Peyer's patch (tissue), 4 donors: ENCODE measurements around the gene DNMT1. TPM values are rescaled to one million over a fixed set of nuclear protein-coding genes. Genes with fewer than 3 reads are reported as not detected.
"Not testable (repeated sequence)": the region's sequence is repeated elsewhere in the genome, so short reads cannot be mapped to it uniquely, and the experiment has no call there.

ENCODE experiments used
- DNase-seq, 3 donors: peaks; one replicate each; pipeline ENCODE4 v3.0.0-alpha.2; 2017 to 2019
- H3K27ac ChIP-seq, 4 donors: fragments of 200-600 bp; sonication (generic); one replicate each; pipeline ENCODE4 v1.5.1; 2016 to 2019
- H3K27me3 ChIP-seq, 2 donors: fragments of 200-600 bp; sonication (generic); one replicate each; pipeline ENCODE4 v1.5.1; 2019
- H3K36me3 ChIP-seq, 3 donors: fragments of 200-600 bp; sonication (generic); one replicate each; pipeline ENCODE4 v1.5.1; 2016 to 2019
- H3K4me1 ChIP-seq, 4 donors: fragments of 200-600 bp; sonication (generic); one replicate each; pipeline ENCODE4 v1.5.1; 2016 to 2019
- H3K4me3 ChIP-seq, 4 donors: fragments of 200-600 bp; sonication (generic); 1 replicate in 3 of 4; 2 replicates in 1 of 4; pipeline ENCODE4 v1.5.1; 2016 to 2019; ENCODE audit warnings: mild to moderate bottlenecking in 1 of 4
- H3K9me3 ChIP-seq, 4 donors: fragments of 200-600 bp; sonication (generic); one replicate each; pipeline ENCODE4 v1.5.1; 2016 to 2019; ENCODE audit warnings: mild to moderate bottlenecking in 1 of 4
- CTCF ChIP-seq, 6 experiments: fragments of 450-650 bp in 4 of 6; fragments of 200-600 bp in 2 of 6; sonication (generic) in 1 of 6; IDR thresholded peaks; one replicate each; pipeline ENCODE4 v1.5.1; 2017 to 2019; ENCODE audit warnings: antibody characterized with exemption in 6 of 6, mild to moderate bottlenecking in 3 of 6, moderate library complexity in 1 of 6
- POLR2A ChIP-seq, 2 donors: fragments of 450-650 bp; IDR thresholded peaks; one replicate each; pipeline ENCODE4 v1.5.1; 2017; ENCODE audit warnings: antibody characterized with exemption in 2 of 2, mild to moderate bottlenecking in 2 of 2, moderate library complexity in 2 of 2
- total RNA-seq, 4 donors: library from RNA; depleted of rRNA; stranded (reverse); fragments of >200 nt; gene quantifications; one replicate each; pipeline ENCODE4 v1.1.0, GENCODE V29; 2016

The DNMT1 gene
- total RNA-seq, 4 donors from 2014 or later, result 22.1 to 195 (median 41.5) TPM

GRCh38 chr19:10206226-10206885 lies 11.6 kb upstream of the DNMT1 start:
- no peak for TF ChIP-seq CTCF (IDR thresholded peaks at IDR 0.05)
- TF ChIP-seq POLR2A (IDR thresholded peaks at IDR 0.05), result no peak
- Histone ChIP-seq H3K27ac (no peak overlapping the region), H3K4me3 (no peak overlapping the region), H3K27me3 (no peaks in the 10 kb centered on the region), H3K4me1 (no peaks in the 10 kb centered on the region), H3K36me3 (no peaks in the 10 kb centered on the region), H3K9me3 (no peaks in the 10 kb centered on the region)
- DNase-seq, result no peak

- H3K27ac ChIP-seq, result no peak overlapping the region
Observed at GRCh38 chr19:10205636-10206035, 10.9 kb upstream of the DNMT1 start.

GRCh38 chr19:10203686-10204085 lies 8.9 kb upstream of the DNMT1 start:
- no peaks in the 10 kb centered on the region for H3K9me3 ChIP-seq
- H3K4me3 ChIP-seq, result no peak overlapping the region
- DNase-seq, result no peak
- H3K4me1 ChIP-seq, result no peaks in the 10 kb centered on the region
- H3K36me3 ChIP-seq, result no peaks in the 10 kb centered on the region
- no peaks in the 10 kb centered on the region for H3K27me3 ChIP-seq
- no peak overlapping the region for H3K27ac ChIP-seq
- TF ChIP-seq CTCF (IDR thresholded peaks at IDR 0.05) (no peak), POLR2A (IDR thresholded peaks at IDR 0.05) (no peak)

More at GRCh38 chr19:10205636-10206035, 10.9 kb upstream of the DNMT1 start:
- H3K9me3 ChIP-seq, result no peaks in the 10 kb centered on the region
- no peak for DNase-seq
- no peak for TF ChIP-seq CTCF (IDR thresholded peaks at IDR 0.05)
- TF ChIP-seq POLR2A (IDR thresholded peaks at IDR 0.05), result no peak
- H3K4me3 ChIP-seq, result no peak overlapping the region
- H3K27me3 ChIP-seq, result no peaks in the 10 kb centered on the region
- no peaks in the 10 kb centered on the region for H3K36me3 ChIP-seq
- H3K4me1 ChIP-seq, result no peaks in the 10 kb centered on the region

GRCh38 chr19:10201176-10201575 lies 6.4 kb upstream of the DNMT1 start:
- H3K36me3 ChIP-seq, result no peaks in the 10 kb centered on the region
- no peak for DNase-seq
- H3K27me3 ChIP-seq, result no peaks in the 10 kb centered on the region
- H3K4me1 ChIP-seq, result no peaks in the 10 kb centered on the region
- H3K27ac ChIP-seq, result no peak overlapping the region
- H3K4me3 ChIP-seq, result no peak overlapping the region
- no peaks in the 10 kb centered on the region for H3K9me3 ChIP-seq
- TF ChIP-seq POLR2A (IDR thresholded peaks at IDR 0.05) (no peak), CTCF (IDR thresholded peaks at IDR 0.05) (no peak)

GRCh38 chr19:10200101-10200500 lies 5.3 kb upstream of the DNMT1 start:
- H3K27ac ChIP-seq, H3K4me1 ChIP-seq, H3K9me3 ChIP-seq, H3K4me3 ChIP-seq, H3K27me3 ChIP-seq, H3K36me3 ChIP-seq, DNase-seq: not testable (repeated sequence)

GRCh38 chr19:10198889-10199644 lies 4.3 kb upstream of the DNMT1 start:
- peak overlapping the region; percentile 19 to 38 (median 34) for H3K27ac ChIP-seq
- H3K36me3 ChIP-seq, H3K4me3 ChIP-seq: not testable (repeated sequence)

More at GRCh38 chr19:10198889-10199644, 4.3 kb upstream of the DNMT1 start:
- DNase-seq, H3K9me3 ChIP-seq, H3K4me1 ChIP-seq, H3K27me3 ChIP-seq: not testable (repeated sequence)
